ENCODE measurements around the gene NIPAL4. TPM values are rescaled to one million over a fixed set of nuclear protein-coding genes. Genes with fewer than 3 reads are reported as not detected.
"Not testable (repeated sequence)": the region's sequence is repeated elsewhere in the genome, so short reads cannot be mapped to it uniquely, and the experiment has no call there.

Gene NIPAL4
- total RNA-seq, 1 experiment from 2014 or later: not detected

DNA sequence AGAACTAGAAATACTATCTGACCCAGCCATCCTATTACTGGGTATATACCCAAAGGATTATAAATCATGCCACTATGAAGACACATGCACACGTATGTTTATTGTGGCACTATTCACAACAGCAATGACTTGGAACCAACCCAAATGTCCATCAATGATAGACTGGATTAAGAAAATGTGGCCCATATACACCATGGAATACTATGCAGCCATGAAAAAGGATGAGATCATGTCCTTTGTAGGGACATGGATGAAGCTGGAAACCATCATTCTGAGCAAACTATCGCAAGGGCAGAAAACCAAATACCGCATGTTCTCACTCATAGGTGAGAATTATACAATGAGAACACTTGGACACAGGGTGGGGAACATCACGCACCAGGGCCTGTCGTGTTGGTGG lies 30.1 kb upstream of the NIPAL4 start:
- not testable (repeated sequence) for H3K4me3 Mint-ChIP-seq; H3K4me1 Mint-ChIP-seq; H3K27me3 ChIP-seq (ENCODE audit: insufficient read depth, low read length); H2AFZ ChIP-seq (ENCODE audit: low read length); H3K4me1 ChIP-seq (ENCODE audit: insufficient read depth, low read length); H3K56ac ChIP-seq (ENCODE audit: insufficient read length, low read depth, low read length); H3T11ph ChIP-seq (ENCODE audit: low read length); H4K8ac ChIP-seq (replicated peaks; ENCODE audit: insufficient read length, low read depth, low read length); H3K79me1 ChIP-seq (ENCODE audit: insufficient read depth, low read depth, low read length, poor library complexity, severe bottlenecking); H3K27me3 Mint-ChIP-seq (ENCODE audit: low read depth); DNase-seq; H2AK5ac ChIP-seq (ENCODE audit: insufficient read length, low read length); H4K91ac ChIP-seq (ENCODE audit: insufficient read length, low read depth, low read length); H3K36me3 Mint-ChIP-seq (ENCODE audit: insufficient read depth in 1 of 3, low read depth in 3 of 3); H3K27ac Mint-ChIP-seq; H3K4me2 ChIP-seq (ENCODE audit: insufficient read depth, insufficient read length, low read length); H3K18ac ChIP-seq (ENCODE audit: insufficient read length, low read depth, low read length); H3K4ac ChIP-seq (ENCODE audit: low read depth, low read length); H2BK12ac ChIP-seq (ENCODE audit: insufficient read length, low read depth, low read length); H4K5ac ChIP-seq (ENCODE audit: insufficient read length, low read depth, low read length); H2BK120ac ChIP-seq (ENCODE audit: low read depth, low read length, poor library complexity, severe bottlenecking); H2BK5ac ChIP-seq (ENCODE audit: insufficient read length, low read length); H3K23me2 ChIP-seq (ENCODE audit: insufficient read length, low read depth, low read length, poor library complexity, severe bottlenecking); H2BK20ac ChIP-seq (ENCODE audit: low read depth, low read length, poor library complexity, severe bottlenecking); H2BK15ac ChIP-seq (ENCODE audit: low read depth, low read length); H4K20me1 ChIP-seq (ENCODE audit: control insufficient read depth, insufficient read depth, insufficient read length); H3K9me3 ChIP-seq (ENCODE audit: control insufficient read depth, low read depth, low read length); H3K79me2 ChIP-seq (ENCODE audit: insufficient read depth, low read length); H3K27ac ChIP-seq (ENCODE audit: insufficient read length, low read depth, low read length); H3K23ac ChIP-seq (ENCODE audit: insufficient read length, low read depth, low read length); H3K9ac ChIP-seq (ENCODE audit: extremely low read depth, insufficient read length, low read length); H3K14ac ChIP-seq (ENCODE audit: insufficient read depth, low read length)
- H3K9me3 Mint-ChIP-seq: peaks cover 6 to 11% of the 10 kb centered on the region in 2 experiments; a peak in 4 of 5 replicates
- no CpG with 5 or more reads among the region's 5 CpGs for WGBS (ENCODE audit: extremely low coverage, insufficient read length, low lambda C conversion rate)
